Thymus (tissue), 11 donors: Measurements from ENCODE around the gene RIOK2. TPM values are rescaled to one million over a fixed set of nuclear protein-coding genes. Genes with fewer than 3 reads are reported as not detected.

Experiments used
- DNase-seq, 9 donors: peaks; one replicate each; pipeline ENCODE4 v3.0.0-alpha.2; 2013; ENCODE audit warnings: low spot score in 9 of 9, low read depth in 6 of 9, missing footprints in 1 of 9
- H3K27ac ChIP-seq, 2 donors: one replicate each; pipeline ENCODE4 v1.5.1; 2013; ENCODE audit warnings: control low read depth in 1 of 2, low read depth in 1 of 2, low read length in 1 of 2, mild to moderate bottlenecking in 1 of 2, moderate library complexity in 1 of 2
- H3K27me3 ChIP-seq, 2 donors: one replicate each; pipeline ENCODE4 v1.5.1; 2013; ENCODE audit warnings: low read length in 1 of 2; ENCODE audit not compliant: control insufficient read depth in 2 of 2, insufficient read depth in 1 of 2
- H3K36me3 ChIP-seq, 2 donors: one replicate each; pipeline ENCODE4 v1.5.1; 2013; ENCODE audit warnings: low read length in 1 of 2, mild to moderate bottlenecking in 1 of 2, moderate library complexity in 1 of 2; ENCODE audit not compliant: control insufficient read depth in 2 of 2, insufficient read depth in 2 of 2
- H3K4me1 ChIP-seq, 2 donors: one replicate each; pipeline ENCODE4 v1.5.1; 2013; ENCODE audit warnings: low read length in 2 of 2; ENCODE audit not compliant: control insufficient read depth in 2 of 2, insufficient read depth in 2 of 2
- H3K4me3 ChIP-seq, 2 donors: one replicate each; pipeline ENCODE4 v1.5.1; 2013; ENCODE audit warnings: low read length in 2 of 2, control low read depth in 1 of 2, mild to moderate bottlenecking in 1 of 2
- H3K9me3 ChIP-seq, 2 donors: one replicate each; pipeline ENCODE4 v1.5.1; 2013; ENCODE audit warnings: low read length in 1 of 2, mild to moderate bottlenecking in 1 of 2; ENCODE audit not compliant: control insufficient read depth in 2 of 2, insufficient read depth in 1 of 2
- WGBS: extraction: QIAGEN DNeasy Blood & Tissue Kit; methylation state at CpG from one replicate; pipeline ENCODE4 v1.1.7; 2013; 5-methylcytosine and 5-hydroxymethylcytosine counted together
- polyA plus RNA-seq: library from polyadenylated mRNA; stranded (reverse); fragments of 200-250 nt; gene quantifications from one replicate; pipeline ENCODE4 v1.2.3, GENCODE V29; 2013
- total RNA-seq: library from RNA; stranded (reverse); fragments of 120-200 nt; gene quantifications from one replicate; pipeline ENCODE4 v1.2.4, GENCODE V29; 2013
- donor health status: healthy.

Gene RIOK2
- total and polyA plus RNA-seq, 2 donors = 15.9 to 39.4 TPM

GRCh38 chr5:97163360-97163764, 19.7 kb downstream of the RIOK2 start:
- peak in 3 of 9 donors; percentile 29 to 52 (median 30) for DNase-seq
- Histone ChIP-seq H3K4me1 (no peaks in the 10 kb centered on the region), H3K27ac (no peak overlapping the region), H3K9me3 (peaks cover 0 to 6% of the 10 kb centered on the region in 2 donors), H3K27me3 (no peaks in the 10 kb centered on the region), H3K4me3 (no peak overlapping the region), H3K36me3 (peaks cover 14 to 61% of the 10 kb centered on the region in 2 donors)

GRCh38 chr5:97162045-97162444, 21.0 kb downstream of the RIOK2 start:
- Histone ChIP-seq H3K36me3 (peaks cover 14 to 52% of the 10 kb centered on the region in 2 donors), H3K4me1 (no peaks in the 10 kb centered on the region), H3K27ac (no peak overlapping the region), H3K27me3 (no peaks in the 10 kb centered on the region), H3K4me3 (no peak overlapping the region), H3K9me3 (peaks cover 0 to 7% of the 10 kb centered on the region in 2 donors)
- WGBS = 50% methylated on average over 4 of the region's 4 CpGs
- DNase-seq = peak; percentile 27 to 80 (median 60)

GRCh38 chr5:97157689-97158088, 25.4 kb downstream of the RIOK2 start:
- H3K4me1 ChIP-seq = no peaks in the 10 kb centered on the region
- H3K36me3 ChIP-seq = peaks cover 11 to 28% of the 10 kb centered on the region in 2 donors
- H3K27me3 ChIP-seq = no peaks in the 10 kb centered on the region
- 98% methylated on average over 2 of the region's 2 CpGs for WGBS
- no peak overlapping the region for H3K27ac ChIP-seq
- no peak overlapping the region for H3K4me3 ChIP-seq
- no peak for DNase-seq
- H3K9me3 ChIP-seq = peaks cover 0 to 7% of the 10 kb centered on the region in 2 donors

- Histone ChIP-seq H3K27me3 (no peaks in the 10 kb centered on the region), H3K4me3 (no peak overlapping the region), H3K4me1 (no peaks in the 10 kb centered on the region), H3K9me3 (no peaks in the 10 kb centered on the region), H3K27ac (no peak overlapping the region), H3K36me3 (no peaks in the 10 kb centered on the region)
- WGBS = 97% methylated on average over 3 of the region's 3 CpGs
- no peak for DNase-seq
Observed at GRCh38 chr5:97151370-97151769, 31.7 kb downstream of the RIOK2 start.

GRCh38 chr5:97150401-97150800, 32.6 kb downstream of the RIOK2 start:
- Histone ChIP-seq H3K4me3 (no peak overlapping the region), H3K27ac (no peak overlapping the region), H3K27me3 (no peaks in the 10 kb centered on the region), H3K36me3 (no peaks in the 10 kb centered on the region), H3K9me3 (no peaks in the 10 kb centered on the region), H3K4me1 (no peaks in the 10 kb centered on the region)
- 97% methylated on average over 1 of the region's 1 CpG for WGBS
- no peak for DNase-seq

GRCh38 chr5:97149709-97150108, 33.3 kb downstream of the RIOK2 start:
- H3K9me3 ChIP-seq = no peaks in the 10 kb centered on the region
- no peak overlapping the region for H3K27ac ChIP-seq
- no peak overlapping the region for H3K4me3 ChIP-seq
- H3K27me3 ChIP-seq = no peaks in the 10 kb centered on the region
- H3K4me1 ChIP-seq = no peaks in the 10 kb centered on the region
- no peak for DNase-seq
- 94% methylated on average over 2 of the region's 2 CpGs for WGBS
- no peaks in the 10 kb centered on the region for H3K36me3 ChIP-seq

- Histone ChIP-seq H3K27me3 (no peaks in the 10 kb centered on the region), H3K27ac (no peak overlapping the region), H3K4me1 (no peaks in the 10 kb centered on the region), H3K9me3 (no peaks in the 10 kb centered on the region), H3K36me3 (no peaks in the 10 kb centered on the region), H3K4me3 (no peak overlapping the region)
- DNase-seq = no peak
- WGBS = 90% methylated on average over 3 of the region's 3 CpGs
Observed at GRCh38 chr5:97148288-97148687, 34.8 kb downstream of the RIOK2 start.

GRCh38 chr5:97143704-97144103, 39.3 kb downstream of the RIOK2 start:
- Histone ChIP-seq H3K27ac (no peak overlapping the region), H3K36me3 (no peaks in the 10 kb centered on the region), H3K4me3 (no peak overlapping the region), H3K27me3 (no peaks in the 10 kb centered on the region), H3K4me1 (no peaks in the 10 kb centered on the region), H3K9me3 (no peaks in the 10 kb centered on the region)
- WGBS = 98% methylated on average over 2 of the region's 2 CpGs
- no peak for DNase-seq

GRCh38 chr5:97142521-97143254, 40.4 kb downstream of the RIOK2 start, which contains the start of gene LIX1:
Gene LIX1 (minus strand): TSS chr5:97142611. CDS start chr5:97142576, 35 bp downstream.
- H3K27me3 ChIP-seq = no peaks in the 10 kb centered on the region
- no peaks in the 10 kb centered on the region for H3K9me3 ChIP-seq
- no peaks in the 10 kb centered on the region for H3K36me3 ChIP-seq
- H3K4me1 ChIP-seq = no peaks in the 10 kb centered on the region
- 55% methylated on average over 6 of the region's 6 CpGs for WGBS
- no peak within 1 kb of the TSS for H3K27ac ChIP-seq
- H3K4me3 ChIP-seq = no peak within 1 kb of the TSS
- DNase-seq = peak in 6 of 9 donors; percentile 9 to 59 (median 26)
